ENCODE data around the gene PPM1H.

DNA sequence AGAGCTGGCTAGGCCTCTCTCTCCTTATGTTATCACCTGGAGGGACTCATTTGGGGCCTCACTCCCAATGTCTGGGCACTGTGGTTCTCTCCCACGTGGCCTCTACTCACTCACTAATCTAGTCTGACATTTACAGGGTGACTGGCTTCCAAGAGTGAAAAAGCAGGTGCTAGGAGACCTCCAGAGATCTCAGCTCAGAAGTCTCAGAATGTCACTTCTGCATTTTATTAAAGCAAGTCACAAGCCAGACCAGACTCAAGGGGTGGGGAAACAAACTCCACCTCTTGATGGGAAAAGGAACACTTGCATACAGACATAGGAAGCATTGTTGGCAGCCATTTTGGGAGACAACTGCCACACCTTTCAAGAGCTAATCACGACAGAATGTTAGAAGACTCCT lies 292.5 kb downstream of the PPM1H start:
- TF ChIP-seq, protein P1, sequence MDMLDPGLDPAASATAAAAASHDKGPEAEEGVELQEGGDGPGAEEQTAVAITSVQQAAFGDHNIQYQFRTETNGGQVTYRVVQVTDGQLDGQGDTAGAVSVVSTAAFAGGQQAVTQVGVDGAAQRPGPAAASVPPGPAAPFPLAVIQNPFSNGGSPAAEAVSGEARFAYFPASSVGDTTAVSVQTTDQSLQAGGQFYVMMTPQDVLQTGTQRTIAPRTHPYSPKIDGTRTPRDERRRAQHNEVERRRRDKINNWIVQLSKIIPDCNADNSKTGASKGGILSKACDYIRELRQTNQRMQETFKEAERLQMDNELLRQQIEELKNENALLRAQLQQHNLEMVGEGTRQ (IDR thresholded peaks at IDR 0.05; ENCODE audit: low read length) = no peak
- TF ChIP-seq POLR2A (IDR thresholded peaks at IDR 0.05; ENCODE audit: control extremely low read depth in 1 of 2, low read depth in 2 of 2, low read length in 2 of 2) (no peak), SP1 (IDR thresholded peaks at IDR 0.05; ENCODE audit: low read depth, low read length) (no peak)
